Ecto neural progenitor cell (in vitro differentiated cells): ENCODE results near the gene MGAT4C.
"Not testable (repeated sequence)": the region's sequence is repeated elsewhere in the genome, so short reads cannot be mapped to it uniquely, and the experiment has no call there.

Experiments used
- DNase-seq: peaks from one replicate; pipeline ENCODE4 v3.0.0-alpha.2; 2018; ENCODE audit warnings: low spot score

MGAT4C gene

DNA sequence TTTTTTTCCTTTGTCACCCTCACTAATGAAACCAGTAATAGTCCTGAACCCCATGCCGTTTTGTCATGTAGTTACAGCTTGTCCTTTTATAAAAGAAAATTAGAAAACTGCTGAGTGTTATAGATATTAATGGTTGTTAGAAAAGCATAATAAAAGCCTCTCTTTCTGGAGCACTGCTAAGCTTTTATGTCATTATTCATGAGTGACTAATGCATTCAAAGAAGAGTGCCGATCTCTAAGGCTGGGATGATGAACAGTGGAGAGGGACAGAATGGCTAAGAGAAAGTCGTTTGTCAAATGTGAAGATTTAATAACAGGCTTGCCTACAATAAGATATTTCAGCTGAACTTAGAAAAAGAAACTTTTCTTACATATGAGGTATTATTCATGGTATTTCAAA lies 121.6 kb downstream of the MGAT4C start:
- no peak for DNase-seq

DNA sequence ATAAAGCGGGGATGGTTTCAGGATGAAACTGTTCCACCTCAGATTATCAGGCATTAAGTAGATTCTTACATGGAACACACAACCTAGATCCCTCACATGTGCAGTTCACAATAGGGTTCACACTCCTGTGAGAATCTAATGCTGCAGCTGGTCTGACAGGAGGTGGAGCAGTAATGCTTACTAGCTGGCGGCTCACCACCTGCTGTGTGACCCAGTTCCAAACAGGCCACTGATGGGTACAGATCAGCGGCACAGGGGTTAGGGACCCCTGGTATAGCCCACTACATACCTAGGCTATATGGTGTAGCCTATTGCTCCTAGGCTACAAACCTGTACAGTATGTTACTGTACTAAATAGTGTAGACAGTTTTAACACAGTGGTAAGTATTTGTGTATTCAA lies 129.3 kb downstream of the MGAT4C start:
- DNase-seq: not testable (repeated sequence)

DNA sequence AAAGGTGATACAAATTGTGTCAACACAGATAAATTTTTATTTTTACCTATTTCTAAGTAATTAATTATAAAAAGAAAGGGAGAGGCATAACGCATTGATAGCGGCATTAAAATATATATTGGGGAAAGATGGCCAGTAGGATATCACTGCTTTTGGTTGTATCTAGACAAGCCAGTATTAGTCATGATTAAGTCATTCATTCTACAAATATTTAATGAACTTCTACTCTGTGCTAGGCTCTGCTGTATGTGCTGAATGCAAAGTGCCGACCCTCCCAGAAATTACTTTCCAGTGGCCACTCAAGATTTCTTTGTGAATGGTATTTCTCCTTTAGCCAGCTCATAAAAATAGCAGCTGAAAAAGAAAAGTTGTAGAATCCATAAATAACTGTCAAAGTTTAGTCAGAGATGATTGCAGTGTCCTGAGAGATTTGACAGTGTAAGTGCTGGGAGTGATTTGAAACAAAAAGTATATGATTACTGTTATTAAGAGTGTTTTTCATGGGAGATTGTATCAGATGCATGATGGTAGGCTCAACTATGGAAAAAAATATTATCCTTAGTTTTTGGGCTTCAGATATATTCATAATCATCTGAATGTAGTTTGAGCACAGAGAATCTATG lies 133.2 kb downstream of the MGAT4C start:
- DNase-seq: no peak

DNA sequence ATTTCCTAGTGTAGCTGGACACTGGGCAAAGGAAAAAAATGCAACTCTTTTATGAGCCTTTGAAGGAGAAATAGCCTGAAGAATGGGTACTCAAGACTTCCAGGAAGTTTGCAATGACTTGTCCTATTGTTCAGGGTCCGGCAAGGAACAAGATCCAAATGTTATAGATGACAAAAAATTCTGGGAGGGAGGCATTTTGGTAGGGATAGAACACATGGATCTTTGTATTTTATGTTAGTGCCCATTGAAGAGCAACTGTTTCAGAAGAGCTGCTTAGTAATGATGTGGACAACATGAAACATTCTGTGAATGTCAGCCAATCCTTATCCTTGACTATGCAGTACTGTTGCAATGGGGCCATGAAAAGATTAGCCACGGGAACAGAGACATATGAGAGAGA lies 138.0 kb downstream of the MGAT4C start:
- DNase-seq: no peak

DNA sequence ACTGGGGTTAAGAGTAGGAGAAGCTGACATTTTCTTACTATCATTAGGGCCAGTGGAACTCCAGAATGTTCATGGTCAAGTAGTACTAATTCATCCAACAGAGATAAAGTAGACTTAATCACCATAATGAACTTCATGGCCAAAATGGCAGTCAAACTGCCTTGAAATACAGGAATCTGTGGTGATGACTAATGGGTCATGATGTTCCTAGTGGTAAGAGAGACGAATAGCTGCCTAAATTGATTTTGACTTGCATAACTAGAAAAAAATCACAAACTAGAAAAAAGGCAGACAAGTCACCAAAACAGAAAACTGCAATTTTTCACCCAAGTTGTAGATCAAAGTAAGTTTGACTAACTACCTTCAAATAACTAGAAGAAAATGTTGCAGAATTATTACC lies 138.5 kb downstream of the MGAT4C start:
- no peak for DNase-seq

DNA sequence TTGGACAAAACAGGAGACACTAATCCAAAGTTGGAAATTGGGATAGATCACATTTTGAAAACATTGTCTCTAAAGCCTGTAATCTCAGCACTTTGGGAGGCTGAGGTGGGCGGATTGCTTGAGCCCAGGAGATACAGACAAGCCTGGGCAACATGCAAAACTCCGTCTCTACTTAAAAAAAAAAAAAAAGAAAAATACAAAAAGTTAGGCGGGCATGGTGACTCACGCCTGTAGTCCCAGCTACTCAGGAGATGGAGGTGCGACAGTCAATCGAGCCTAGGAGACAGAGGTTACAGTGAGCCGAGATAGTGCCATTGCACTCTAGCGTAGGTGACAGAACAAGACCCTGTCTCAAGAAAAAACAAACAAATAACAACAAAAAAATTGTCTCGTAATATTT lies 152.1 kb downstream of the MGAT4C start:
- DNase-seq: no peak

DNA sequence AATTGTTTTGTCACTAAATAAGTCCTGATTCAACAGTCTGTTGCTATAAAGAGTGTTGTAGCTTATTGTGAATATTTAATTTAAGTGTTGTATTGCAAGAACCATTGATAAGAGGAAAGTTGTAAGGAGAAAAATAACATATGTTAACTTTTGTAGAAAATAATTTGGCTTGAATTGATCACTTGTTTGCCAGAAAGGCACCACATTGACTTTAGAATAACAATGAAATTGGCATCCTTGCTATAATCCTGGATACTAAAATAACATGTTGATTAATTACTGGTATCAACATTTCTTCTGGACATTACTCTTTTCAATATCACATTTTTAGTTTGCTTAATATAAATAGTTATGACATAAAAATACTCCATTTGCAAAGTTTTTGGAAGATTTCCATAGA lies 159.0 kb downstream of the MGAT4C start:
- no peak for DNase-seq

DNA sequence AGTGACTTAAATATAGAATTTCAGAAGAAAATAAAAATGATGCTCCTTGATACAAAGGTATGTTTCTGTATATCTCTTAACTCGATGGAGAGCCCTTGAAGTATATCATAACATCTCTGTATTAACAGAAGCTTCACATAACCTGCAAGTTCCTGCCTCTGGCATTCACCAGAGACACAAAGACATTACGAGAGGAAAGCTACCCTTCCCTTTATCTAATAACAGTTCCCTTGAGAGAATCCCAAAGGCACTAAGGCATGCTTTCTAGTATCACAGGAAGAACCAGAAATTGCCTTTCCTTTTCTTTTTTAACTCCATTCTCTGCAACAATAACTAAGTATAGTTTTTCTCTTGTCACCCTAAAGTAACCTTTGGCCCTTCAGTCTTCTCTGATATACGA lies 164.5 kb downstream of the MGAT4C start:
- DNase-seq: no peak

DNA sequence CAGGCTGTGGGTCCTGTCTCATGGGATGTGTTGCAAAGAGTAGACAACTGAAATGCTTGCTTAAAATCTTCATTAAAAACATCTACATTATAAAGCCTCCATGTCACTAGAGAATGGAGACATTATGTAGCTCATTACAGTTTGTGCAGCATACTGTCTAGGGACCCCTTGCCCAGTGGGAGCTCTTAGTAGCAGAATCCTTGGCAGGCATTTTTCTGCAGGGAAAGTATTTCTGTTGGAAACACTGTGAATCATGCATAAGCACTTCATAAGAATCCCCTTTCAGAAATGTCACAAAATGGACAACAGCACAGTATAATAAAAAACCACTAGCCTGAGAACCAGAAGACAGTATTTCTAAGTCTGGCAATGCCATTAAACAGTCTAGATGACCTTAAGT lies 174.3 kb downstream of the MGAT4C start:
- DNase-seq: no peak

DNA sequence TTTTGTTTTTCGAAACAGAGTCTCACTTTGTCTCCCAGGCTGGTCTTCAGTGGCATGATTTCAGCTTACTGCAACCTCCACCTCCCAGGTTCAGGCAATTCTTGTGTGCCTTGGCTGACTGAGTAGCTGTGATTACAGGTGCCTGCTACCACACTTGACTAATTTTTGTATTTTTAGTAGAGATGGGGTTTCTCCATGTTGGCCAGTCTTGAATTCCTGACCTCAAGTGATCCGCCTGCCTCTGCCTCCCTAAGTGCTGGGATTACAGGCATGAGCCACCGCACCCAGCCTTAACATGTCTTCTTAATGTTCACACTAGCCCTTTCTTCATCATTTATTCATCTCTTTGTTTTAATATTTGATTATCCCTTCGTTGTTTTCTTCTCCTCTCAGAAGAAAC lies 197.1 kb downstream of the MGAT4C start:
- not testable (repeated sequence) for DNase-seq

DNA sequence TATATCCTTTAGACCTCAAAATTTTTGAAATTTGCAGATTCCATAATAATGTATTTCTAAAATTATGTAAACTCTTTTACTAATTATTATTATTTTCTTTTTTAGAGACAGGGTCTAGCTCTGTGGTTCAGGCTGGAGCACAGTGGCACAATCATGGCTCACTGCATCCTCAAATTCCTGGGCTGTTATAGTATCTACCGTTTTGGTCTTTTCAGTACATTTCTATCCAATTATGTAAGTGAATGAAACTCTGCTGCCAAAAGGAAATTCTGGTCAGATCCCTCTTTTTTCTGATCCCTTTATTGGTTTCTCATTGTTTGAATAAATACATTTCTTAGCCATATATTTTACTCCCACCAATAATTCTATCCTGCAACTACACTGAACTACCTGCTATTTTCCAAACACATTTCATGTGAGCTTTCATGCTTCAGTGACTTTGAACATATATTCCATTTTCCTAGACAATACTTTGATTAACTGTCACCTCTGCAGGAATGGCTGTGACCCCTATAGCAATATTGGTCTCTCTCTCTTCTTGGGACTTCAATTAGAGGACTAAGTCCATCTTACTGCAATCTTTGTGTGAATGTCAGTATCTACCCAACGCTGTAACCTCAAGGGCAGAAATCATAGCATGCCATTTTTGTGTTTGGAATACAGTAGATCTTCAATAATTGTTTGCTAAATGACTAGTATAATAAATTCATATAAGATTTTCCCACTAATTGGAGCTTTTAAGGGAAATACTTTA lies 198.9 kb downstream of the MGAT4C start:
- DNase-seq: no peak

DNA sequence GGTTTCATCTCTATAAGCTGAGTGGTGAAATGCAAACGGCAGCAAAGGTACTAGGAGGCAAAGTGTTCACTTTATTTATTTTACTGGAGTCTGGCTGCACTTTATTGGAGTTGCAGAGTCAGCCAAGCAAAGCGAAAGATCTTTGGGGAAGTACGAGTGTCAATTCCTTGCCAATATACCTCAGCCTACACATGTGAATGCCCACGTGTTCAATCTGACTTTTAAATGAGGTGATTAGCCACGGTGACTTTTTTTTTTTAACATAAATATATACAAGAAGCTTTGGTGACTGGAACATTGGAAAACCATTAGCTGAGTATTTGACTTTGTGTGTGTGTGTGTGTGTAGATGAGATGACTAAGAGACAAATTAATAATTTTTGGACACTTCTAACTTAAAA lies 203.3 kb downstream of the MGAT4C start:
- DNase-seq: no peak

DNA sequence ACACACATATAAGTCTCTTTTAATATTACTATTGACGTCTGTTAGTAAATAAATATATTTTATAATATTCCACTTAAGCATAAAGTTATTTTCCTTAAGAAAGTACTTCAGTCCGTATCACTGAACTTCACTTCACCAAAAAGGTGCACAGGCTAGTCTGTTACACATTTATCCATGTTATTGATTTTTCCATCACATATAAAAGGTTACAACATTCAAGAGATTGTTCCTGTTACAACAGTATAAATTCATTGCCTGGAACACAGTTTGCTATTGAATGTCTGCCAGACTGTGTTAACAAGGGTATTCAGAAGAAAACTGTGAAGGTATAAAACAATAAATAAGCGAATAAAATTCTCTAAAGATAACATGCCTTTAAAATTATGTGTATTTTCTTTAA lies 206.2 kb downstream of the MGAT4C start:
- DNase-seq: no peak

DNA sequence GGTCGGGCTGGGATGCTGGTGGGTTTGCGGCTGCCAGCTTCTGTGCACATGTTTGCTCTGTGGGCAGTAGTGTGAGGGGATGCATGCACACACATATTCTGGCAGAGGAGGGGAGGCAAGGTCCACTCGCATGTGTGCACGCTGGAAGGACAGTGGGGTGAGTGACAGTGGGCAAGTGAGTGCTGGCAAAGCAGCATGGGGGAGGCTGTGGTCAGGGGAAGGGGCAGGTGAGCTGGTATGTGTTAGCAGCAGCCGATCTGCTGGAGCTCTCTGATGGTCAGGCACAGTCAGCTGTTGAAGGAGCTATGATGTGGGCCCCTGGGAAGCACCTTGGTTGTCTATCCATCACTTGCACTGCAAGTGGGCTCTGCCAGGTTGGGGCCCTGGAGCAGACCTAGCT lies 211.8 kb downstream of the MGAT4C start:
- DNase-seq: no peak

DNA sequence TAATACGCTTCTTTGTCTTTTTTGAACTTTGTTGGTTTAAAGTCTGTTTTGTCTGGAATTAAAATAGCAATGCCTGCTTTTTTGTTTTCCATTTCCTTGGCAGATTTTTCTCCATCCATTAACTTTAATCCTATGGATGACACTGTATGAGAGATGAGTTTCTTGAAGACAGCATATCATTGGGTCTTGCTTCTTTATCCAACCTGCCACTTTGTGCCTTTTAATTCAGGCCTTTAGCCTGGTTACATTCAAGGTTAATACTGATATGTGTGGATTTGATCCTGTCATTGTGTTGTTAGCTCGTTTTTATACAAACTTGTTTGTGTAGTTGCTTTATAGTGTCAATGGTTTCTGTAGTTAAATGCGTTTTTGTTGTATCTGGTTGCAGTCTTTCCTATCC lies 214.1 kb downstream of the MGAT4C start:
- no peak for DNase-seq

DNA sequence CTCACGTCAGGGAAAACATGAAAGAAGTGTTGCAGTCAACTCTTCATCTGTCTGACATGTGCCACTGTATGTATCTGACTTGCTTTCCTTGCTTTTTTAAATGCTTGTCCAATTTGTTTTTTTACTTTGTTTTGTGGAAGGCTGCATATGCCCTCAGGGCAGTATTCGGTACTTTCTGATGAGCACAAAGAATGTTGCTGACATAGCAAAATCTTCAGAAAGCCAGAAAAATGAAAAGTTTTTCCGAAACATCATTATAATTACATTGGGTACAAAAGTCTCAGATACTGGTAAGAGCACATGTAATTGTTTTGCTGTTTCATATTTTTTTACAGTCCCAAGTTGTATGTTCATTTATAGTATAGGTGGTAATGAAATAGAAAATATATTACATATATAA lies 237.8 kb downstream of the MGAT4C start:
- DNase-seq: no peak

DNA sequence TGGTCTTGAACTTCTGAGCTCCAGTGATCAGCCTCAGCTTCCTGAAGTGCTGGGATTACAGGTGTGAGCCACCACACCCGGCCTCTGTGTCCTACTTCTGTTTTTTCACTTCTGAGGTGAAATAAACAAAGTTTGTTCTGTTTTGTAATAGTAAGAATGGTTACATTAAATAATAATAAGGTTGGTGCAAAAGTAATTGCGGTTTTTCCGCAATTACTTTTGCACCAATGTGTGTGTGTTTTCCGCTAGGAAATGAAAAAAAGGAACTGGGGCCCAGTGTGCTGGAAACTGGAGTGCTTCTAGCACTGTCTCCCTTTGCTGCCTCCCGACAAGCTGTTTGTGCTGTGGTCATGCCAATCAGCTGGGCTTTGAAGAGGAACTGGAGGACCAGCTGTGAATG lies 241.2 kb downstream of the MGAT4C start:
- DNase-seq: no peak

DNA sequence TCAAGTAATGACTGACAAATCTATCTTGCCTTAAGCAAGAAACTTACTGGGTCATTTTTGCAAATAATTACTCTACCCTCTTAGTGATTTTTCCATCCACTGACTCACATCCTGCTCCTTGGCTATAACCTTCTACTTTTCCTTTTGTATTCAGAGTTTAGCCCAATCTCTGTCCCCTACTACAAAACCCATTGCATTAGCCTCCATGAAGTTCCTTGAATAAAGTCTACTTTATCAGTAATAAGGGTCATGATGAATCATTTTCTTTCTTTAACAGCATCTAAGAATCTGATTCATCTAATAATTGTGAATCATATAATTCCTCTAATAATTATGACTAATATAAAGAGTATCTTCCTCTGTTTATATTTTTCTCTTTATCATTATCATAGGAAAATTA lies 249.5 kb downstream of the MGAT4C start:
- DNase-seq: no peak

DNA sequence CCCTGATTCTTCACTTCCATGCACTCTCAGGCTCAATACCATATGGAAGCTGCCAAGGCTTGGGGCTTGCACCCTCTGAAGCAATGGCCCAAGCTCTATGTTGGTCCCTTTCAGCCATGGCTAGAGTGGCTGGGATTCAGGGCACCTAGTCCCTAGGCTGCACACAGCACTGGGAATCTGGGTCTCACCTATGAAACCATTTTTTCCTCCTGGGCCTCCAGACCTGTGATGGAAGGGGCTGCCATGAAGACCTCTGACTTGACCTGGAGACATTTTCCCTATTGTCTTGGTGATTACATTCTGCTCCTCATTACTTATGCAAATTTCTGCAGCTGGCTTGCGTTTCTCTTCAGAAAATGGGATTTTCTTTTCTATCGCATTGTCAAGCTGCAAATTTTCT lies 258.1 kb downstream of the MGAT4C start:
- no peak for DNase-seq

DNA sequence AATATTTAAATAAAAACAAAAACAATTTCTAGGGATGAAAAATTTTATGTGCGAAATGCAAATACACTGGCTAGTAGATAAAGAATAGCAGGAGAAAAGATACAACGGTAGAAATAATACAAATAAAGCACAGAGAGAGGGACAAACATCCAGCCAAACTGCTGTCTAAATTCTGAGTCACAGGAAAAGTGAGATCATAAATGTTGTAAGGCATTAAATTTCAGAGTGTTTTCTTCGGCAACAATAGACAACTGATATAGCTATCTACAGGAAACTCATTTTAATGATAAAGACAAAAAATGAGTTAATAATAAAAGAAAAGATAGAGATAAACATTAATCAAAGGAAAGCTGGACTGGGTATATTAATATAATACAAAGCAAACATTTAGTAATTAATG lies 259.9 kb downstream of the MGAT4C start:
- no peak for DNase-seq

DNA sequence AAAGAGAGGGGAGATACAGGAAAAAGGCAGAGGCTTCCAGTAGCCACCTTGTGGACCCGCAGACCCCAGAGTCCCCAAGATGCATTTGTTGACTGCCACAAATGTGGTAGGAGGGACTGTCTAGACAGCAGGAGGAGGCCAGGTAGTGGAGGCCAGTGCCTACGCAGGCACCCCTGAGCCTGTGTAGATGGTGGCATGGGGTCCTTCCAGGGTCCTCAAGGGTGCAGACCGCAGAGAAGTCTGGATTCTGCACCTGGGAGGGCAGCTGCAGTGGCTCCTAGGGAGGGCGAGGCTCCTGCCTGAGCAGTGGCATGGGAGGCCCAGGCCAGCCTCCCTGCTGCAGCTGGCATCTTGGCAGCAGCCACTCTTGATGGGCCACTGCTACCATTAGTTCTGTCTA lies 262.4 kb downstream of the MGAT4C start:
- no peak for DNase-seq

DNA sequence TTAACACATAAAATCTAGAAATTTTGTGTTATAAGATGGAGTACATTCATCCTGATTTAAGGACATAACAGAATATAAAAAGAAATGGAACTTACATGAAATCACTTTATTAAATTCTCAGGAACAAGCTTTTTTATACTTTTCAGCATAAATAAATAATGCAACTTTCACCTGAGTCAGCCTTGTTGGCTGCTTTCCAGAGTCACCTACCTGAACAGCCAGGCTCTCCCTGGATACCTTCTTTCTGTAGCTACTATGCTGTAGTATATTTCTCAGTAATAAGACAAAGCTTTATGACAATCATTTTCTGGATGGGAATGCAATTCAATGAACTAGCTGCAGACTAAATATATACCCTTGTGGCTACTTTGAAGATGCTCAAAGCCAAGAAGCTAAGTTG lies 270.2 kb downstream of the MGAT4C start:
- no peak for DNase-seq

DNA sequence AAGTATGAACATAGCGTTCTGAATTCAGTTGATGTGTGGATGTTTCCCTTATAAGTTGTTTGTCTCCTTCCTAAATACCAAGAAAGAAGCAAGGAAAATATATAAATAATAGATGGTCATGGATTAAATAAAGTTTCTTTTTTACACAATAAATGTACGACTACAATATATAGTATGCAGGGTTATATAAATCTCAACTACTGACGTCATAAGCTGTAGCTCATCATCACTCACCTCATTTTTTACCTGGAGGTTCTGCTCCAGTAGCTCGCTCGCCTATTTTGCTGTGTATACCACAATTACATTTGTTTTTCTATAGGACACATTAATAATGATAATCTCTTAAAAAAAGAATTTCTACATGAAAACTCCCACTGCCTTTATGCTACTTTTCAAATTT lies 272.6 kb downstream of the MGAT4C start:
- DNase-seq: no peak

DNA sequence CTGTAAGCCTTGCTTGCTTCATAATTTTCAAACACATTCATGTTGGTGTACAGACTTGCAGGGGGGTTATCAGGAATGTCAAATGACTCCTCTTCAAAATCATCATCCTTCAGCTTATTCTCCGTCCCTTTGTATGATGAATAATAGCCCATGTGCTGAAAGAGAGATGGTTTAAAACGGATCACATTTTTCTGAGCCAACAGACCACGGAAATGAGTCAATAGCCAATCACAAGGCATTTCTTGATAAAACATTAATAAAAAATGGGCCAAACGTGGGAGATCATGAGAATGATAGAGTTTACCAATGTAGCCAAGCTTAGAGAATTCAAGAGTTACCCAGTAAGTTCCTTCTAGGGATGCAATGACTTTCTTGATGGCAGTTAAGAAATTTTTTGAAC lies 276.6 kb downstream of the MGAT4C start:
- no peak for DNase-seq
